ENCODE data around the gene RGS5.

DNA sequence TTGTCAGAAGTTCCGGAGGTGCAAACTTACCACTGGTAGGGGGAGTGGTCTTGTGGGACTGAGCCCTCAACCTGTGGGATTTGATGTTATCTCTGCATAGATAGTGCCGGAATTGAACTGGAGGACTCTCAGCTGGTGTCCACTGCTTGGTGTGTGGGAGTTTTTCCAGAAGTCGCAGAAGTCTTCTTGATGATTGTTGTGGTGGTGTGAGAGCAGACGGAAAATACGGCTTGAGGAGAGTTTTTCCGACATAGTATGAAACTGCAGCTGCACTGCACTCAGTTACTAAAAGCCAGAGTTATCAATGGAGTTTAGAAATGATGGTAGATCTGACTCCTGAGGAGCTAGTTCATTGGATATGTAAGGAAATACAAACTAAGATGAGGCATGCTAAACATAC lies 14.9 kb downstream of the RGS5 start:
- TF ChIP-seq, protein P1, sequence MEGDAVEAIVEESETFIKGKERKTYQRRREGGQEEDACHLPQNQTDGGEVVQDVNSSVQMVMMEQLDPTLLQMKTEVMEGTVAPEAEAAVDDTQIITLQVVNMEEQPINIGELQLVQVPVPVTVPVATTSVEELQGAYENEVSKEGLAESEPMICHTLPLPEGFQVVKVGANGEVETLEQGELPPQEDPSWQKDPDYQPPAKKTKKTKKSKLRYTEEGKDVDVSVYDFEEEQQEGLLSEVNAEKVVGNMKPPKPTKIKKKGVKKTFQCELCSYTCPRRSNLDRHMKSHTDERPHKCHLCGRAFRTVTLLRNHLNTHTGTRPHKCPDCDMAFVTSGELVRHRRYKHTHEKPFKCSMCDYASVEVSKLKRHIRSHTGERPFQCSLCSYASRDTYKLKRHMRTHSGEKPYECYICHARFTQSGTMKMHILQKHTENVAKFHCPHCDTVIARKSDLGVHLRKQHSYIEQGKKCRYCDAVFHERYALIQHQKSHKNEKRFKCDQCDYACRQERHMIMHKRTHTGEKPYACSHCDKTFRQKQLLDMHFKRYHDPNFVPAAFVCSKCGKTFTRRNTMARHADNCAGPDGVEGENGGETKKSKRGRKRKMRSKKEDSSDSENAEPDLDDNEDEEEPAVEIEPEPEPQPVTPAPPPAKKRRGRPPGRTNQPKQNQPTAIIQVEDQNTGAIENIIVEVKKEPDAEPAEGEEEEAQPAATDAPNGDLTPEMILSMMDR (conservative IDR thresholded peaks at IDR 0.05; ENCODE audit: low read length) = no peak
- no peak for TF ChIP-seq EZH2phosphoT487 (IDR thresholded peaks at IDR 0.05; ENCODE audit: borderline replicate concordance, low read depth, low read length)

Measured in OCI-LY7 (cell line).